NCI-H1105 treated with DMSO at 0.1 percent for 48 hours (cell line): ENCODE results near the gene NDUFAF7.
"Not testable (repeated sequence)": the region's sequence is repeated elsewhere in the genome, so short reads cannot be mapped to it uniquely, and the experiment has no call there.

ENCODE experiments used
- DNase-seq: peaks from one replicate; lab custom pipeline; 2025; lab: John Stamatoyannopoulos, UW

Gene NDUFAF7, protein sequence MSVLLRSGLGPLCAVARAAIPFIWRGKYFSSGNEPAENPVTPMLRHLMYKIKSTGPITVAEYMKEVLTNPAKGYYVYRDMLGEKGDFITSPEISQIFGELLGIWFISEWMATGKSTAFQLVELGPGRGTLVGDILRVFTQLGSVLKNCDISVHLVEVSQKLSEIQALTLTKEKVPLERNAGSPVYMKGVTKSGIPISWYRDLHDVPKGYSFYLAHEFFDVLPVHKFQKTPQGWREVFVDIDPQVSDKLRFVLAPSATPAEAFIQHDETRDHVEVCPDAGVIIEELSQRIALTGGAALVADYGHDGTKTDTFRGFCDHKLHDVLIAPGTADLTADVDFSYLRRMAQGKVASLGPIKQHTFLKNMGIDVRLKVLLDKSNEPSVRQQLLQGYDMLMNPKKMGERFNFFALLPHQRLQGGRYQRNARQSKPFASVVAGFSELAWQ

DNA sequence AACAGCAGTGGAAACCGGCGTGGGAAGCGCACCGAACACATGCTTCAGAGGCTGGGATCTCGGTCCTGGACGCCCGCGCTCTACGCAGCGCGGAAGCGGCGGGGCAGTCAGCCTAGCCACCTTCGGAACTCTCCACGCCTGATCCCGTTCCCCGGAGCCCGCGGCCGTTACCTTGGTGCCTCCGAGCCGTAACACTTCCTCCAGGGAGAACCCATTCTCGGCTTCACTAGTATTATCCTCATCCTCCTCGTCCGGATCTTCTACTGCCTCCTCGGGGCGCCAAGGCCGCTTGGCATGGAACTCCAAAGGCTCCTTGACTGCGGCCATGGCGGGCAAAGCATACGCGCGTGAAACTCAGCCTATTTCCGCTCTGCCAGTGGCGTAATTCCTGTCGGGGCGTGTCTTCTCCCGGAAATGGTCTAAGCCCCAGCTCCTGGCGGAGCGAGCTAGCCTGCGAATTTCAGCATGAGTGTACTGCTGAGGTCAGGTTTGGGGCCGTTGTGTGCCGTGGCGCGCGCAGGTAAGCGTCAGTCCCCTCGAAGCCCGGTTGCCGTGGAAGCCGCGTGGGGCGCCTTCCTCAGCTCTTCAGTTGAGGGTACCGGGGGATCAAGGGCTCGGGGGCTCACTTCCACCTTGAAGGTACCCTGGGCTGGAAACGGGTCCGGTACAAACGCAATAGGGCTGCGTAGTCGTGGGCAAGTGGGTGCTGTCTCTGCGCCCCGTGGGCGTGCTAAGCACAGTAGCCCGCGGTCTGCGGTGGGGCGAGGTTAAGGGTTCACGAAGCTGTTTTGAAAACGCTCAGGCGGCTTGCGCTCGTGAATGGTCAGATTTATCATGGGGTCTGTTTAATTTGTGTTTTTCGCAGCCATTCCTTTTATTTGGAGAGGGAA, at the start of gene NDUFAF7, which contains the start of gene CEBPZ:
NDUFAF7 (plus strand) TSS at position 418 of the 890 bp plus-strand sequence; CDS start at position 466, 48 bp downstream.
CEBPZ (minus strand) TSS at position 356 of the 890 bp plus-strand sequence; CDS start at position 327, 29 bp downstream.
- peak; percentile 84 for DNase-seq

DNA sequence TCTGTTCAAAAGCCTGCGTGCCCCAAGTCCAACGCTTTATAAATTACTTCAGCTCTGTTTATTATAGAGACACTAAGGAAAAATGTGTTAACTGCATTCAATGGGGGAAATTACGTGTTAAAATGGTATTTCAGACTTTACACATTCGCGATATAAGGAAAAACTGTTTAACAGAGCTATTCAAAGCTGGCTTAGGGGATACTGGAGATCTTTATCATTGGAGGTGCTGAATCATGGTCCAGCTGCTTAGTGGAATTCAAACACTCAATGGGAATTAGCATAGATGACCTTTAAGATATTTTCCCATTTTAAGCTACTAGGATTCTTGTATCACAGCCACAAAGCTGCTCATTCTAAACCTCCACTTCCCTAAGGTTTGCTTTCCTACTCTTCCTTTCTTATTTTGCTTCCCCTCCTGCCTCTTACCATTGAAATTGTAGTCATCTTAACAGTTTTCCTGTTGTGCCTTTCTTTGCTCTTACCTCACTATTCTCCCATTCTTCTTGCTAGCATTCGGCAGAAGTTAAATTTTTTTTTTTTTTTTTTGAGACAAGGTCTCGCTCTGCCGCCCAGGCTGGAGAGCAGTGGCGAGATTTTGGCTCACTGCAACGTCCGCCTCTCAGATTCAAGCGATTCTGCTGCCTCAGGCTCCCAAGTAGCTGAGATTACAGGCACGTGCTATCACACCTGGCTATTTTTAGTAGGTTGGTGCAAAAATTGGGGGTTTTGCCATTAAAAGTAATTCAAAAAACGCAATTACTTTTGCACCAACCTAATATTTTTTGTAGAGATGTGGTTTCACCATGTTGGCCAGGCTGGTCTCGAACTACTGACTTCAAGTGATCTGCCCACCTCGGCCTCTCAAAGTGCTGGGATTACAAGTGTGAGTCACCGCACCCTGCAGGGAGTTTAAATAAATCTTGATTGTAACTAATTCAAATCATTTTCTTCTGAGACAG, 49.5 kb upstream of the NDUFAF7 start:
- DNase-seq: no peak

GRCh38 chr2:37188570-37188969, 42.9 kb upstream of the NDUFAF7 start, which contains the start of gene SULT6B1:
Gene SULT6B1 (minus strand): TSS chr2:37188670. CDS start chr2:37188640, 30 bp downstream.
- no peak for DNase-seq

DNA sequence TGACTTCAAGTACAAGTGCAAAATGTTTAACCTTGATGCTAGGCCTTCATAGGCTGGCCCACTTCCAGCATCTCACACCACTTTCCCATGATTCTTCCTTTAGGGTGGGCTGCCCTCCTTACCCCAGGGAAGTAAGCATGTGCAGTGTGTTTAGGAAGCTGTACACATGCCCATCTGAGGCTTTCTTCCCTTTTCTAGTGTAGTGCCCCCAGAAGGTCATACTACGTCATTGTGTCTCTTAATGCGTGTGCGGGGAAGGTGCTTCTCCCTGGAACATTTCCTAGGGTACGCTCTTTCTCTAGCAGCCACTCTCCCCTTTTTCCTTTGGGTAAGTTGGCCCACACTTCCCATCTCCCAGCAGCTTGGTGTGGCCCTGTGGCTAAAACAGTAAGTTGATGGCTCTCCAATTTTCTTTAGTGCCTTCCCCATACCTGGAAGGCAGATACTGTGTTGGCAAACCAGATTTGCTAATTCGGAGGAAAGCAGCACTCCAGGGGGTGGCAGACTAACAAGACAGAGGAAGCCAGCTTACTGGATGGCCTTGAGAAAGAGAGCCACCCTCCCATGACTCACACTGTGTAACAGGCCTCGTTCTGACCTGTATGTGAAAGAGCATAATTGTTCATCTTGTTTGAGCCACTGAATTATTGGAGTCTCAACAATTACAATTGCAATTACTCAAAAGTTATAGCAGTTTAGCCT, 41.9 kb upstream of the NDUFAF7 start:
- DNase-seq: no peak

DNA sequence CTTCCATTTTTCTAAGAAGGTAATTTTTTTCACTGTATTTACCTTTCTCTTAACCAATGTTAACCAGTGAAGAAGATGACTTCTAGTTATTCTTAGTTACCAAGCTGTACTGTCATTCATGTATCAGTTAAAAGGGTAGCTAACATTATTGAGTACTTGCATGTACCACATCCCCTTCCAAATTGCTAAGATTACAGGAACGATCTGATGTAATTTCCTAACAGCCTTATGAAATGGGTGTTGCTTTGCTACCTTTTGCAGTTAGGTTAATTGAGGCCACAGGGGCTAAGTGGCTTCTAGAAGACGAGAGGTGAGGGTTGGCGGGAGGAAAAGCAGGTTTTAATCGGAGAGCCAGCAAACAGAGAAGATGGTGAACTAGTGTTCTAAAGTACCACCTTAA, 41.2 kb upstream of the NDUFAF7 start:
- no peak for DNase-seq

- no peak for DNase-seq
Observed at GRCh38 chr2:37191253-37191652, 40.2 kb upstream of the NDUFAF7 start.

- no peak for DNase-seq
Observed at GRCh38 chr2:37191747-37192146, 39.7 kb upstream of the NDUFAF7 start.

GRCh38 chr2:37192551-37192950, 38.9 kb upstream of the NDUFAF7 start:
- no peak for DNase-seq

- not testable (repeated sequence) for DNase-seq
Observed at GRCh38 chr2:37195862-37196319, 35.6 kb upstream of the NDUFAF7 start.

DNA sequence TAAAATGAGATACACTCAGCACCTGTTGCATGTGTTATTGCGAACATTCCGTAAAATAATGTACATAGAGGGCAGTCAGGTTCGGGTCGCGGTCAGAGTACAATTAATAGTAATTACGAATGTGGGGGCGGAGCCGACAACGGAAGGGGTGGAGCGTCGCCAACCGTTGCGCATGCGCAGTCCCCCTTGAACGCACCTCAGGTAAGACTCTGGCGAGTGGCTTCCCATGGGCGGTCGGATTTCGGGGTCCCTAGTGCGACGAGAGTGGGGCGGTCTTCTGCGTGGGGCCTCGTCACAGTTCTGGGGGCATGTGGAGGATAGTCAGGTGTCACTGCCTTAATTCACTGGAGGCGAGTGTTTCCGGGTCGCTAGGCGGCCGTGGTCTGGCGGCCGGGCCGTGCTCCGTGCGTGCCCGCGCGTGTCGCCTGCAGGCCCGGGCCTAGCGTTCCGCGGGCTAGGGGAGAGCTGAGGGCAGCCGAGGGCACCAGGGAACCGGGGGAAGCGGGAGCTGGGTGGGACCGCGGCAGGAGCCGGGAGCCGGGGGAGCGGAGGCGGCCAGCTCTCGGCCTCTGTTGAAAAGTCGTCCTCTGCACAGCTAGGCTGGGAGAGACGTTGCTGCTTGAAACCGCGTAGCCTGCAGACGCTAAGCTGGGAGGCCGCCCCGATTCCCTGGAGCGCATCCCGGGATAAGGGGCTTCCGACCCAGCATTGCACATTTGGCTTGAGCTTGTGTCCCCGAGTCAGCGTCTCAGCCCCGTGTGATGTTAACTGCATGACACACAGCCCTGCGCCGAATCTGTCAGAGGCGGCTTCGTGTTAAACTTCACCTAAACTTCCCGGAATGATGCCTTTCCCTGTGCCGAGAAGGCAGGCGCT, 34.9 kb upstream of the NDUFAF7 start, which contains the start of gene CEBPZOS:
CEBPZOS (plus strand) TSS at position 177 of the 876 bp plus-strand sequence. CDS start 3,209 bp downstream, outside the sequence.
- DNase-seq: peak; percentile 62

DNA sequence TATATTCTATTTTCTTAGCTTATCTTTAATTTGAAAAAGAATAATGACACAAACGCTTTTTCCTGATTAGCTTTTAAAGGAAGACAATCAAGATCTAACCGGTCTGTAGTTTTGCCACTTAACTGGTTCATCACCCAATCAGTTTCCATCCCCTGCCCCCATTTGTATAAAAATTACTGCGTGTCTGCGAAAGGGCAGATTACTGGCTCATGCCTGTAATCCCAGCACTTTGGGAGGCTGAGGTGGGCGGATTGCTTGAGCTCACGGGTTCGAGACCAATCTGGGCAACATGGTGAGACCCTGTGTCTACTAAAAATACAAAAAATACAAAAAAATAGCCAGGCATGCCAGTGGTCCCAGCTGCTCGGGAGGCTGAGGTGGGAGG, 32.8 kb upstream of the NDUFAF7 start:
- DNase-seq: no peak

GRCh38 chr2:37201208-37201607, 30.2 kb upstream of the NDUFAF7 start:
- no peak for DNase-seq

GRCh38 chr2:37201766-37202165, 29.7 kb upstream of the NDUFAF7 start:
- no peak for DNase-seq

DNA sequence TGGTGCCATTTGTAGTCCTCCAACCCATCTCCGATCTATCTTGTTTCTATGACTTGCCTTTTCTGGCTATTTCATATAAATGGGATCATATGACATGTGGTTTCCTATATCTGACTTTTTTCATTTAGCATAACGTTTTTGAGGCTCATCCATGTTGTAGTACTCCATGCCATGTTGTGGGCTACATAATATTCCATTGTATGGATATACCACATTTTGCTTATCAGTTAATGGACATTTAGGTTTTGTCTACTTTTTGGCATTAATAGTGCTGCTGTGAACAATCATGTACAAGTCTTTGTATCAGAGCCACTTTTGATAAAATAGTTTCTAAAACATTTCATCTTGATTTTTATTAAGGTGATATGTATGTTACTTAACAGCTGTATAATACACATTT, 27.8 kb upstream of the NDUFAF7 start:
- no peak for DNase-seq

DNA sequence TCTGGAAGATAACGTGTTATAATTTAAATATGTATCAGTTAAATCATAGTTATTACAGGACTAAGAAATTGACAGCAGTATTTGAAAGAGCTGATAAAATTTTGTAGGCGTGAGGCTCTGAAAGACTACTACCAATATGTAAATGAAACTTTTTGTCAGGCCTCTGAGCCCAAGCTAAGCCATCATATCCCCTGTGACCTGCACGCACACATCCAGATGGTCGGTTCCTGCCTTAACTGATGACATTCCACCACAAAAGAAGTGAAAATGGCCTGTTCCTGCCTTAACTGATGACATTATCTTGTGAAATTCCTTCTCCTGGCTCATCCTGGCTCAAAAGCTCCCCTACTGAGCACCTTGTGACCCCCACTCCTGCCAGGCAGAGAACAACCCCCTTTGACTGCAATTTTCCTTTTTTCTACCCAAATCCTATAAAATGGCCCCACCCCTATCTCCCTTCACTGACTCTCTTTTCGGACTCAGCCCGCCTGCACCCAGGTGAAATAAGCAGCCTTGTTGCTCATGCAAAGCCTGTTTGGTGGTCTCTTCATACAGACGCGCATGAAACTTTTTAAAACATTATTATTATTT, 26.3 kb upstream of the NDUFAF7 start:
- DNase-seq: not testable (repeated sequence)

DNA sequence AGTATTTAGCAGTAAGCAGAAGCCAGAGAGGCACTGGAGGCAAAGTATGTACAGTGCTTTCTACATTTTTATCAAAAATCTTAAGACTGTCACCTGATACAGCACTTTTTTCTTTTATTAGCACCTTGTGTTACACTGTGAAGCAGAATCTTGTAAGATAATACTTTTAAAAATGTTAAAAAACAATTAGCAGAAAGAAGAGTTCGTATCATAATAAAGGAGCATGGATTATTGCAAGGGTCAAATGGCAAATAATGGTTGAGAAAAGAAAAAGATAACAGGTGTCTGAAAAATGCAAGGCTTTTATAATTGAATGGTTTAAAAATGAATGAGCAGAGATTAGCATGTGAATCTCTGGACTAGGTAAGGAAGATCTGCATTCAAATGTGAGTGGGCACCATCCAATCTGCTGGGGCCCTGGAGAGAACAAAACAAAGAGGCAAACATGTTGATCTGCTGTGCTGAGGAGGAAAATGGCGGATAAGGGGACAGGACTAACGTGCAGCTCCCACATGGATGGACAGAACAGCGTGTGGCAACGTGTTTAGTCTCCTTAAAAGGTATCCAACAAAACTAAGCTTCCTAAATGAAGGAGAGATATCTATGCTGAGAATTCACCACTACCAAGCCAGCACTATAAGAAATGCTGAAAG, 25.6 kb upstream of the NDUFAF7 start:
- no peak for DNase-seq

DNA sequence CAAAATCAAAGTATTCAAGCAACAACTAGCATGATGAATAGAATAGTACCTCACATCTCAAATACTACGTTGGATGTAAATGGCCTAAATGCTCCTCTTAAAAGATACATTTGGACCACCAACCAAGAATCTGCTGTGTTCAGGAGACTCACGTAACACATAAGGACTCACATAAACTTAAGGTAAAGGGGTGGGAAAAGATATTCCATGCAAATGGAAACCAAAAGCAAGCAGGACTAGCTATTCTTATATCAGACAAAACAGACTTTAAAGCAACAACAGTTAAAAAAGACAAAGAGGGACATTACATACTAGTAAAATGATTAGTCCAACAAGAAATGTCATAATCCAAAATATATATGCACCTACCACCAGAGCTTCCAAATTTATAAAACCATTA, 24.7 kb upstream of the NDUFAF7 start:
- DNase-seq: not testable (repeated sequence)

DNA sequence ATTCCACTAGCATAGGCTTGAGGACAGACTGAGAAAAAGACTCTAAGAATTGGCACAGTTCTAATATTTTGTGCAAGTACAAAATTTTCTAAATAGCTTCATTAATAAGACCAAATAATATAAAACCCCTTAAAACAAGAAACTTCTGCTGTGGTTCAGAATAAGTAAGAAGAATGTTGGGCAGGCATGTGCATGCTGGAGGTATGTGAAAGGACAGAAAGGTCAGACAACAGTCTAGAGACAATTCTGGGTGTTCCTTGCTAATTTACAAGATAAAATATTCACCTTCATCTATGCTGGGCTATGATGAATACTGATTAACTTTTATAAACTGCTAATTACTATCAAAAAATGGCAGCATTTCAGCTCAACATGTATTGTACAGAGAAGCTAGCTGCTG, 20.2 kb upstream of the NDUFAF7 start:
- no peak for DNase-seq

- DNase-seq: no peak
Observed at GRCh38 chr2:37211939-37212338, 19.5 kb upstream of the NDUFAF7 start.
